Omental fat pad (tissue), 4 donors: ENCODE measurements around the gene VSIG10L. TPM values are rescaled to one million over a fixed set of nuclear protein-coding genes. Genes with fewer than 3 reads are reported as not detected.

ENCODE experiments used
- ATAC-seq: fragments of 150-250 bp; one replicate; pipeline ENCODE4 v1.9.1; 2016; ENCODE audit warnings: mild to moderate bottlenecking, moderate library complexity; ENCODE audit not compliant: low FRiP score
- DNase-seq: peaks from one replicate; pipeline ENCODE4 v3.0.0-alpha.2; 2019; ENCODE audit warnings: low spot score
- total RNA-seq, 4 donors: library from RNA; depleted of rRNA; stranded (reverse); fragments of >200 nt; gene quantifications; one replicate each; pipeline ENCODE4 v1.1.0, GENCODE V29; 2016
- TF ChIP-seq, protein P1 (sequence below), 3 donors: fragments of 450-650 bp; IDR thresholded peaks; one replicate each; pipeline ENCODE4 v1.5.1; 2016 to 2017; ENCODE audit warnings: antibody characterized with exemption in 3 of 3, mild to moderate bottlenecking in 3 of 3, moderate library complexity in 2 of 3

The VSIG10L gene
- total RNA-seq, 4 donors from 2014 or later: 0.47 to 1.0 (median 0.98) TPM

DNA sequence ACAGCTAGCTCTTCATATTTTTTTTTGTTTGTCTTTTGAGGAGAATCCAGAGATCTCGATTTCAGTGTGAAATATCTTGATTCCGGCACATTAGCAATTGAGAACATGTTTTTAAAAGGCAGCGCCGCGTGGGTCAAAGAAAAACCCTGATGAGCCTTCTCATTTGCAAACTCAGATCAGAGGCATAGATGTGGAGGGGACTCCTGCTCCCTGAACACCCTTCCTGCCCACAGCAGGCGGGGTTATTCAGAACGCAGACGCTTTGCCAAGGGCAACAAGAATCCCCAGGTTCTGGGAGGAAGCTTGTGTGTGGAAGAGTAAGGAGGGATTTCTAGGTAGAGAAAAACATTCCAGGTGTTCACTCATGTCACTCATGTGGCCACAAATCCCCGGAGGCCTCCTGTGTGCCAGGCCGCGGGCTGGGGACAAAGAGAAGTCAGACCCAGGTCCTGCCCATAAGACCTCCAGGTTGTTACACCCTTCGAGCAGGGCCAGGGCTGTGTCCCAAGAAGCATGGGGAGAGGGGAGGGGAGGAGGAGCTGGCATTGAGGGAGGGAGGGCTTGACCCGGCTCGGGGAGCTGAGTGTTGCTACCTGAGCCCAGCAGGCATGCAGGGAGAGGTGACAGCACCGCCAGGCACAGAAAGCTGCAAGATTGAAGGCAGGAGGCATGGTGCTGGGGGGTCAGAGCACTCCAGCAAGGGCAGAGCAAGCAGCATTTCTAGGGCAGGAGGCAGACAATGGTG is 46.4 kb downstream of the VSIG10L start:
- ATAC-seq (no peak), DNase-seq (no peak)
- TF ChIP-seq, protein P1, sequence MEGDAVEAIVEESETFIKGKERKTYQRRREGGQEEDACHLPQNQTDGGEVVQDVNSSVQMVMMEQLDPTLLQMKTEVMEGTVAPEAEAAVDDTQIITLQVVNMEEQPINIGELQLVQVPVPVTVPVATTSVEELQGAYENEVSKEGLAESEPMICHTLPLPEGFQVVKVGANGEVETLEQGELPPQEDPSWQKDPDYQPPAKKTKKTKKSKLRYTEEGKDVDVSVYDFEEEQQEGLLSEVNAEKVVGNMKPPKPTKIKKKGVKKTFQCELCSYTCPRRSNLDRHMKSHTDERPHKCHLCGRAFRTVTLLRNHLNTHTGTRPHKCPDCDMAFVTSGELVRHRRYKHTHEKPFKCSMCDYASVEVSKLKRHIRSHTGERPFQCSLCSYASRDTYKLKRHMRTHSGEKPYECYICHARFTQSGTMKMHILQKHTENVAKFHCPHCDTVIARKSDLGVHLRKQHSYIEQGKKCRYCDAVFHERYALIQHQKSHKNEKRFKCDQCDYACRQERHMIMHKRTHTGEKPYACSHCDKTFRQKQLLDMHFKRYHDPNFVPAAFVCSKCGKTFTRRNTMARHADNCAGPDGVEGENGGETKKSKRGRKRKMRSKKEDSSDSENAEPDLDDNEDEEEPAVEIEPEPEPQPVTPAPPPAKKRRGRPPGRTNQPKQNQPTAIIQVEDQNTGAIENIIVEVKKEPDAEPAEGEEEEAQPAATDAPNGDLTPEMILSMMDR (IDR thresholded peaks at IDR 0.05): no peak

DNA sequence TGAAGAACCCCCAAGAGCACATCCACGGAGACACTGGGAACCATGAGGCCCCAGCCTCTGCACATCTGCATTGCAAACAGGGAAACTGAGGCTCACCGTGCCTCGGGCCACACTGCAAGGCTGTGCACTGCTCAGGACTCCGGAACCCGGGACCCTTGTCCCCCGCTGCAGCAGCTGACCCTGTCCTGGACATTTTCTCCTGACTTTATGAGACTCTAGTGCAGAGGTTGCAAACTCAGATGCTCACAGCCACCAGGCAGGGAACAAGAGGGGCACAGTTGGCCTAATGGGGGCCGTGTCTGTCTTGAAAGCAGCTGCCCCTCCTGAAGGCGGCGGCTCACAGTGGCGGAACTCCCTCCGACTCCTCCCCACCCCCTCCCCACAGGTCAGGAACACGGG is 47.0 kb downstream of the VSIG10L start:
- DNase-seq (no peak), ATAC-seq (no peak)
- TF ChIP-seq, protein P1 (IDR thresholded peaks at IDR 0.05): no peak

DNA sequence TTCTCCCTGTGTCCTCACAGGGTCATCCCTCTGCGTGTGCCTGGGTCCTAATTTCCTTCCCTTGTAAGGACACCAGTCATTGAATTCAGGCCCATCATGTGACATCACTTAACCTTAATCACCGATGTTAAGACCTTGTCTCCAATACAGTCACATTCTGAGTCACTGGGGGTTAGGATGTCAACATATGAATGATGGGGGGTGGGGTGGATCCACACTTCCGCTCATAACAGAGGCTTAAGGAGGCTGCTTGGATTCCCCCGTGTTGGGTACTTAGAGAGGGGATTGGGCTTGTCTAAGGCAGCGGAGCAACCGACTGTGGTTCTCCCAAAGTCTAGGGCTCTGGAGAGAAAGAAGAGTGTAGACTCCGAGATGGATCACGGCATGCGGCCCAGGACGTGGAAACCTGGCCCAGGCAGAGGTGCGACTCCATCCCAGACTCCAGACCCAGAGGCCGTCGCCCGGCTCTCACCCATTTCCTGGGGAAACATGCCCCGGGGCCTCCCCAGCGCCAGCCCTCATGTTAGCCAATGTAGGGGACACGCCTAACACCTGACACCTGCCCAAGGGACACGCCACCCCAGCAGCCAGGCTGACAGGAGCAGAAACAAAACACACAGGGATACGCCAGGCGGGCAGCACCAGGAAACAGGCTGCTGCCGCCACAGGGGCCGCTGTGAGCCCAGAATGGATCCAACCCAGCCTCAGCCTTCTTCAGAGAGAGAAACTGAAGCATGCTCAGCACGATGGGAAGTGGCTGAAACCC is 47.5 kb downstream of the VSIG10L start:
- TF ChIP-seq, protein P1 (IDR thresholded peaks at IDR 0.05): no peak
- ATAC-seq (no peak), DNase-seq (no peak)

DNA sequence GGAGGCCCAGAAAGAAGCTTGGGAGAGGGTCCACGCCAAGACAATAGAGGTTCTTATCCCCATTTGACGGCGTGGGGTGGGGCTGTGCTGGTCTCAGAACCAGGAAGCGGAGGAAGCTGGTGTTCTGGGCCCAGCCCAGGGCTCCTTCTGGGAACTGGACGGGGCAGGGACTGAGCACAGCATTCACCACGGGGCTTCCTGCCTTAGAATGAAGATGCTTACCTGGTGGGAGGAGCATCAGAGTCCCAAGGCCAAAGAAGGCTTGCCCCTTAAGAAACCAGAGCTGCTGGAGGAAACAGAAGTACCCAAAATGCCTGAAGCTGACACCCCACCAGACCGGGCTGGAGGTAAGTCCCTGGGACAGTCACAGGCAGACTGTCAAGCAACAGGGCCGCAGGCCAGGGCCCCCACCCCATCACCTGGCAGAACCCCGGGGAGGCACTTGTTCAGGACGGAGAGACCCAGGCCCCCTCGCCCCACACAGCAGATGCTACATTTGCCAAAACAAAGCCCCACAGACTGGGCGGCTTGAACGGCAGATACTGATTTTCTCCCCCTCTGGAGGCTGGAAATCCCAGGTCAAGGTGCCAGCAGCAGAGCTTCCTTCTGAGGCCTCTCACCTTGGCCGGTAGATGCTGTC is 48.2 kb downstream of the VSIG10L start:
- TF ChIP-seq, protein P1 (IDR thresholded peaks at IDR 0.05): no peak
- DNase-seq (no peak), ATAC-seq (no peak)

DNA sequence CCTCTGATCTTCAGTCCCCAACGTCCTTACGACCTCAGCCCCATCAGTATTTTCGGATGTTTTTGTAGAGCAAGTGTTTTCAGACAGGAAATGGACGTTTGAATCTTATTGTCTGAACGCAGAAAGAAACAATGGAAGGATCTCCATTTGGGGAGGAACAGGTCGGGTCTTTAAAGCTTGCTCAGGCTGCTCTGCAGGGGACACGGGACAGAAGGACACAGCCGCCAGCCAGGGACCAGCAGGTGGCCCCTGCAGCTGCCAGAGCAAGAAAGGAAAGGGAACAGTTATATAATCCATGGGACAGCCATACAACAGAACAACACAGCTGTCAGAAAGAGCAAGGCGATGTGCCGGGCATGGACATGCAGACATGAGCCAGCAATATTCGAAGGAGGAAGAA is 49.0 kb downstream of the VSIG10L start:
- TF ChIP-seq, protein P1 (IDR thresholded peaks at IDR 0.05): no peak
- ATAC-seq: no peak
- no peak for DNase-seq

DNA sequence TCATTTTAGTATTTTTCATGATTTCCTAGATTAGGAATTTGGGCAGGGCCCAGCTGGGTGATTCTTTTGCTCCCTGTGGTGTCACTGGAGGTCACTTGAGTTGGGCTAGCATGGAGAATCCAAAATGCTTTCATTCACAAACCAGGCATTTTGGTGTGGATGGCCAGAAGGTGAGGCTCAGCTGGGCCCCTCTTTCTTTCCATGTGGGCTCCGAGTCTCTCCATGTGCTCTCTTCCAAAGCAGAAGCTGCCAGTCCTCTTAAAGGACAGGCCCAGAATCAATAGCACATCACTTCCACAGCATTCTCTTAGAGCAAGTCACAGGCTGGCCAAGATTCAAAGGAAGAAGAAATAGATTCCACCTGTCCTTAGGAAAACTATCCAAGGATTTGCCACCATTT is 52.3 kb downstream of the VSIG10L start:
- DNase-seq: no peak
- ATAC-seq: no peak
- TF ChIP-seq, protein P1 (IDR thresholded peaks at IDR 0.05): no peak
